NCI-H1092 treated with DMSO at 0.1 percent for 48 hours (cell line): ENCODE results near the gene ZNF445.
"Not testable (repeated sequence)": the region's sequence is repeated elsewhere in the genome, so short reads cannot be mapped to it uniquely, and the experiment has no call there.

Source experiments
- DNase-seq: peaks from one replicate; lab custom pipeline; 2025; lab: John Stamatoyannopoulos, UW

The ZNF445 gene

DNA sequence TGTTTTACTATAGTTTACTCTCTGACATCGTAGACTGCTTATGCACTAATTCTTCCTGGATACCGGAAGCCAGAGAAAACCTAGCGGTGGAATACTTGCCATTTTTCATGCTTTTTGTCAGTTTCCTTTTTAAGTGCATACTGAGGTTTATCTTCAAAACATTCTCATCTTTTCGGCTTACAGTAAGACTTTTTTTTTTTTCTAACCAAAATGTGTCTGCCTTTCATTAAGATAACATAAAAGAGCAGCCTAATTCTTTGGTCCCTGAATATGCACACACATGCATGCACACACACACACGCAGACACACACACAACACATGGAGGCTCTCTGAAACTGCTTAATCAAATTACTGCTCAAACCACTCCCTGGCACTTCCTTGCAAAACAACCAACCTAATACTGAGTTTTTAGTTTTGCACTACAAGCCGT, 1.3 kb downstream of the ZNF445 start:
- no peak for DNase-seq

DNA sequence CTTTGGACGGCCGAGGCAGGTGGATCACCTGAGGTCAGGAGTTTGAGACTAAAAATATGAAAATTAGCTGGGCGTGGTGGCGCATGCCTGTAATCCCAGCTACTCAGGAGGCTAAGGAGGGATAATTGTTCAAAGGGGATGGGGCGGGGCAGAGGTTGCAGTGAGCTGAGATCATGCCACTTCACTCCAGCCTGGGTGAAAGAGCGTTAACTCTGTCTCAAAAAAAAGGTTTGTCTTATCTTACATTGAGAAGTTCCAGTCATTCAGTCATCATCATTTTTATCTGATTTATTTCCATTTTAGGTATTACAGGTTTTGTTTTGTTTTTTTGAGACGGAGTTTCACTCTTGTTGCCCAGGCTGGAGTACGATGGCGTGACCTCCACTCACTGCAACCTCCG, 2.6 kb downstream of the ZNF445 start:
- not testable (repeated sequence) for DNase-seq

DNA sequence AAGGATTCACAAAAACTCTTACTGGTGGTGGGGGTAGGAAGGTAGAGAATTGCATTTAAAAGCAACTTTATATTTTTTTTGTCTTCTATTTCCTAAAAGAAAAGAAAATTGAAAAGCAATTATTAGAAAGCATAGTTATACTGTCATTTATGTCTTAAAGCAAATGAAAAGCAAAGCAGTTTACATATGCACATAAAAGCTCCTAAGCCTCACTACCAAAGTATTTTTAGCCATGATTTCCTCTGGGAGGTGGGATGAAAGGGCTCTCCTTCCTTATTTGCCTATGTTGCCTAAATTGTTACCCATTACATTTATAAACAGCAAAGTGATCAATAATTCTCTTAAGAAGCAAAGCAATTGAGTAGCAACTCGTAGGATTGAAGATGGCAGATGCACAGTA, 7.0 kb downstream of the ZNF445 start:
- no peak for DNase-seq

DNA sequence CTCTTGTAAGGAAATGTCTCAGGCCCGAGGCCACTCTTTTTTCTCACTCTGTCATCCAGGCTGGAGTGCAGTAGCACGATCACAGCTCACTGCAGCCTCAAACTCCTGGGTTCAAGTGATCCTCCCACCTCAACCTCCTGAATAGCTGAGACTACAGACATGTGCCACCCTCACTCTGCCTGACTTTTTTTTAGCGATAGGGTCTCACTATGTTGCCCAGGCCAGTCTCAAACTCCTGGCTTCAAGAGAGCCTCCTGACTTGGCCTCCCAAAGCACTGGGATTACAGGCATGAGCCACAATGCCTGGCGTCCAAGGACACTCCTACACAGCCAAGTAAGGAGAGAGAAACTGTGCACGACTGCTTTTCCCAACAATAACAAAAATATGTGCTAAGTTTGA, 7.6 kb downstream of the ZNF445 start:
- no peak for DNase-seq

DNA sequence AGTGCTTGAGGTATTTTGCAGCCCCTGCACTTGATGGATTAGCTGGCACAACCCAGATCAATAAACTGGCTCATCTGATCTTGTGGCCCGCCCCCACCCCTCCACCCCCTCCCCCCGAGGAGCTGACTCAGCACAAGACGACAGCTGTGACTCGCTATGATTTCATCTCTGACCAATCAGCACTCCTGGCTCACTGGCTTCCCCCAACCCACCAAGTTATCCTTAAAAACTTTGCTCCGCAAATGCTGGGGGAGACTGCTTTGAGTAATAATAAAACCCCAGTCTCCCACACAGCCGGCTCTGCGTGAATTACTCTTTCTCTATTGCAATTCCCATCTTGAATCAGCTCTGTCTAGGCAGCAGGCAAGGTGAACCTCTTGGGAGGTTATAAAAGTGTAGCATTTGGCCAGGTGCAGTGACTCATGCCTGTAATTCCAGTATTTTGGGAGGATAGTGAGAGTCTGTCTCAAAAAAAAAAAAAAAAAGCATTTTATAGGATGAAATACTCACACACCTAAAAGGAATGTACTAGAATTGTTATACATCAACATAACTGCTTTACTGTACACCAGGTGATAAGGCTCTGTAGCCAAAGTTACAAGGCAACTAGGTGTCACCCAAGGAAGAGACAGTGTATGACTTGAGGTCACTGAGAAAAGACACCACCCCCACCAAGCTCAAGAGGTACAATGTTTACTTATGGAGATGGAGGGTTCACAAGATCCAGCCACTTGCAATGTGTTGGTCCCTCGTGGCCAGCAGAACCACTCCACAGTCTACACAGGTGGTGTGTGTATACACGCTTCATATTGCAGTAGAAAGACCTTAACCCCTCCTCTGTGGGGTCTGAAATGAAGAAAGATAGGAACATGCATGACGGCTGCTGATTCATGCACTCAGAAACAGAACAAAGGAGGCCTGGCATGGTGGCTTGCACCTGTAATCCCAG, 8.6 kb downstream of the ZNF445 start:
- DNase-seq: no peak

DNA sequence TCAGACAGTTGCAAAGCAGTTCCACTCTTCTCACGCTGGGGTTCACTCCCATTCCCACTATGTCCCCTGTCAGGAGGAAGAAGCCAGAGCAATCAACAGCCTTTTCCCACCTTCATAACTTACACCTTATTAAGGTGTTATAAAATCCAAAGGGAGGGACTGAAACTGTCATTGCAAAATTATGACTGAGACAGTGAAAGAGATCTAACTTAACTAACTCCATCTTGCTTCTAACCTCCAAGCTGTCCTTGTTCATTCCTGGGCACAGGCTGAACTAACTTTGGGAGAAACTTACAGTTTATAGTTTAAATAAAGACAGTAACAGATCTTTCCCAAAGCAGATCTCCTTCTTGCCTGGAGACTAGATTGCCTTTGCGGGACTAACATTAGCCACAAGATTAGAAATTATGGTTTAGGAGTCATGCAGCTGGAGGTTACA, 9.4 kb downstream of the ZNF445 start:
- not testable (repeated sequence) for DNase-seq

DNA sequence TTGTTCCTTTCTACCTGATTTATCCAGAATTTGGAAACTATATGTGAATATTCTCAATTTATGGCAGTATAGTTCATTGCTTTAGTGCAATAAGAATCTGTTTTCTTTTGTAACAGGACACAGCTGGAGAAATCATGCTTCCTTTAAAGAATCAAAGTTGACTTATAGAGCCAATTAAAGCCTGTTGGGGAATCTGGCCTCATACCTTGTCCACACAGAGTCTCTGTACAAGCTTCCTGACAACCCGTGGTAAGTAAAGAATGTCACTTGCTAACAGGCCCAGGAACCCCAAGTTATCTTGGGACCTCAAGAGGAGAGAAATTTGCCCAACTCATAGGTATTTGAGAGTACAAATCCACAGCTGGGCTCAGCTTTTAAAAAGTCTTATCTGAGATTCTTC, 10.2 kb downstream of the ZNF445 start:
- DNase-seq: no peak

DNA sequence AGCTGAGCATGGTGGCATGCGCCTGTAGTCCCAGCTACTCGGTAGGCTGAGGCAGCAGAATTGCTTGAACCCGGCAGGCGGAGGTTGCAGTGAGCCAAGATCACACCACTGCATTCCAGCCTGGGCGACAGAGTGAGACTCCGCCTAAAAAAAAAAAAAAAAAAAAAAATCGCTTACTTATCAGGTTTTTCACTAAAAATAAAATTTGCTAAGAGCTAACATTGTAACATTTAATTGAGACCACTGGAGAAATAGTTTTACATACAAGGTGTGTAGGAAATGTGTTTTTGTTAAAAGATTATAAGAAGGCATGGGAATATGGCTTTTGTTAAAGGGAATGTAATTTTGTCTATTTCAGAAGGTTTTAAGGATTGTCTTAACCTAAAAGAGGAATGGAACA, 12.6 kb downstream of the ZNF445 start:
- DNase-seq: not testable (repeated sequence)

DNA sequence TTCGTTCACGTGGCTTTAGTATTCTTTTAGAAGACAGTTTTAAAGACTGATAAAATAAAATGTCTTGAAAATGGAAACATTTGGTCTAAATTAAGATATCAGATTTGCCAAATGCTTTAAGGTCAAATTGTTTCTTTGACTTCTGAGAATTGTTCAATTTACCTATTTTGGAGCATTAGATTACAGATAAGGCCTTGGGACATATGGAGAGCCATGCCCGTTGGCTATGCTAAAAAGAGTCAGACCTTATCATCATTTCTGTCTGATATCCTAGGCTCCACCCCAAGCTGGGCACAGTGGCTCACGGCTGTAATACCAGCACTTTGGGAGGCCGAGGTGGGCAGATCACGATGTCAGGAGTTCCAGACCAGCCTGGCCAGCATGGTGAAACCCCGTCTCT, 13.0 kb downstream of the ZNF445 start:
- no peak for DNase-seq

DNA sequence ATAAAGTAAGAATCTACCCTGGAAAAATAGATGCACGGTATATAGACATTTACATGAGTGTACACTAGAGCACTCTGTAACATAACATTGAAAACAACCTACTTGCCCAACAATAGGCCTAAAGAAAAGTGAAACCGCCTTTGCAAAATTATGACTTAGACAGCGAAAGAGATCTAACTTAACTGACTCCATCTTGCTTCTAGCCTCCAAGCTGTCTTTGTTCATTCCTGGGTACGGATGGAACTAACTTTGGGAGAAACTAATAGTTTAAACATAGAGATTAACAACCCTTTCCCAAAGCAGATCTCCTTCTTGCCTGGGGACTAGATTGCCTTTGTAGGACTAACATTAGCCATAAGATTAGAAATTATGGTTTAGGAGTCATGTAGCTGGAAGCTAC, 17.4 kb downstream of the ZNF445 start:
- not testable (repeated sequence) for DNase-seq

DNA sequence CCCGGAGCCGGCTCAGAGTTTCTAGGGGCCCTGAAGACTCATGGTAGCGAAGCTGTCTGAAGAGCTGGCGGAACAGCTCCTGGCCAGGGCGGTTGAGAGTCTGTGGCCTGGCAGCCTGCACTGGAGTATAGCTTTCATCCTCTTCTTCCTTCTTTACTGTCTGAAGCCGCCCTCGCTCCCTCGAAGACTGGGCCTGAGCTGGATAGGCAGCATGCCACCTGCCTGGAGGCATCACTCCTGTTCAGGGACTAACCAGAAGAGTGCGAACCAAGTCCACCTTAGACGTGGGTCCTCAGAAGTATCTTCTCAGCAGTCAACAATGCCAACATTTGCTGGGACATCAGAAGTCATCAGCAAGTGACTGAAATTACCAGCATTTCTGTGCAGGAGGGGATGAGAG, 22.2 kb downstream of the ZNF445 start:
- DNase-seq: no peak

DNA sequence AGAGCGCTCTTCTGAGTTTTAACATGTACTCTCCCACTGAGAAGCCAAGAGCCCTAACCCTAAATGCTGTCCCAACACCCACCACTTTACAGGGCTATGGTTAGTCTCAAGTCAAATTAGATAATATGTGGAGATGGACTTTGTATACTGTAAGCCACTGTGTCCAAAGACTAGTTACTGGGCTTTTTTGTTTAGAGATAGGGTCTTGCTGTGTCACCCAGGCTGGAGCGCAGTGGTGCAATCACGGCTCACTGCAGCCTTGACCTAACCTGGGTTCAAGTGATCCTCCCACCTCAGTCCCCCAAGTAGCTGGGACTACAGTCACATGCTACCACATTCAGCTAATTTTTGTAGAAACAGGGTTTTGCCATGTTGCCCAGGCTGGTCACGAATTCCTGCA, 23.2 kb downstream of the ZNF445 start:
- no peak for DNase-seq

DNA sequence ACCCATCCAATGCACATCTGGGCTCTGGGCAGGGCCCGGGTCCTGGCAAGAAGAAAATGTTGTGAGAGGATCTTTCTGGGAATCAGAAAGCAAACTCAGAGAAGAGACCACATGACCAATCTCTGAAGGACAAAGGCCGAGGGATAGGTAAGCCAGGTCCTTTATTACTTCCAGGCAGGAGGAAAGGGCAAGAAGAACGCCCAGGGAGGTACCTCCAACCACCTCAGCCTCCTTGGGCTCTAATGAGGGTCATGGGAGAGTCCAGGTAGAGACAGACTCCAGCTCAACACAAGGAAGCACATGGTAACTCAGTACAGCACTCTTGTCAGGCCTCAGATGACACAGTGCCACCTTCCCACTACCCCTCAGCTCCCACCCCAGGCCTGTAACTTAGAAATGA, 26.0 kb downstream of the ZNF445 start:
- no peak for DNase-seq

DNA sequence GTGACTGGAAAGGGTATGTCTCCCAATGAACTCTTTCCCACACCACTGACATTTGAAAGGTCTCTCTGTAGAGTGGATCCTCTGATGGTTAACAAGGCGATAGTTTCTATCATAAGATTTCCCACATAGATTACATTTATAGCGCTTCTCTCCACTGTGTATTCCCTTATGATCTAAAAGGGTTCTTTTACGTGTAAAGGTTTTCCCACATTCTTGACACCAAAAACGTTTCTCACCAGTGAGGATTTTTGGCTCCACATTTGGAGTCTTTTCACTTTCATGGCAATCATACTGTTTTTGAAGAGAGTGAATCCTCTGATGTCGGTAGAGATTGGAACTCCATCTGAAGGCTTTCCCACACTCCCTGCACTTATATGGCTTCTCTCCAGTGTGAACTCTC, 30.5 kb downstream of the ZNF445 start:
- DNase-seq: no peak

DNA sequence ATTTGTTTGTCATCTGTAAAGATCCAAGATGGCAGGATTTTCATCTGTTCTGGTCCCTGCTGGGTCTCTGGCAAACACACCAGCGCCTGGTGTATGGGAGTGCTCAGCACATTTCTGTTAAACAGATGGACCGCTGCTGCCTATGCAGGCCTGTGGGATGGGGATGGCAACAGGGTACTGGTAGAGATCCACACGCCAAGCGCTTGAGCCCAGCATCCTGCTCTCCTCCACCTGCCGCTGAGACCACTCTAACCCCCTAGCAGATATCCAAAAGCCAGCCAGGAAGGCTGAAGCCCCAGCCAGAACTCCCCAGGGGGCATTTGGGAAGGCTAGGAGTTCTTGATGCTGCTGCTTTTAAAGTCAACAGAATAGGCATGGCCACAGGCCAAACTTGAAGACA, 31.7 kb downstream of the ZNF445 start:
- no peak for DNase-seq

DNA sequence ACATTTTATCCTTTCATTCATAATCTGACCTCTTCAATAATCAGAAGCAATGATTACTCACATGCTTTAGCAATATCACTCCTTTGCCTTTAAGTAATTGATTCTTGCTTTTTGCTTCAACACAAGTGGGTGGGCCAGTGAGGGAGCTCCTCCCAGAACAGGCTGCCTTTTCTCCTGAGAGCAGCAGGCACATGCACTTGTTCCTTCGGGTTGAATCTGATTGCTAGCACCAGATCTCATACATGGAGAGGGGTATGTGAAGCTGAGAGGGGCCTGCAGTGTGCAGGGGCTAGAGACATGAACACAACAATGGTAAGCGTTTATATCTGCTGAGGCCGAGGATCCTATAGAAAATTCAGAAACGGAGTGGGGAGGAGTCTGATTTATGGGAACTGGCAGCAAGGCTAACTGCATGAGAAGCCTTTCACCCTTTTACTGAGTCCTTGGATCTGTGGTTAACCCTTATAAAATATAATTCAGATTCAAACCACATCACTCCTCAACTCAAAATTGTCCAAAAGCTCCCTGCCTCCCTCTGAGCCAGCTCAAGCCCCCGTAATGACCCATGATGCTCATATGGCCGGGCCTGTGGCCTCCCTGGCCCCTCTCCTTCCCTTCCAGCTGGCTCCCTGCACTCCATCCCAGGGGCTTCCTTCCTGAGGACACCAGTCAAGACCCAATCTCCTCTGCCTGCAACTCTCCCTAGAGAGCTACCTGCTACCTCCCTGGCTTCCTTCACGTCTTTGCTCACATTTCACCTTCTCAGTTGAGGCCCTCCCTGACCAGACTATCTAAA, 32.4 kb downstream of the ZNF445 start:
- no peak for DNase-seq

DNA sequence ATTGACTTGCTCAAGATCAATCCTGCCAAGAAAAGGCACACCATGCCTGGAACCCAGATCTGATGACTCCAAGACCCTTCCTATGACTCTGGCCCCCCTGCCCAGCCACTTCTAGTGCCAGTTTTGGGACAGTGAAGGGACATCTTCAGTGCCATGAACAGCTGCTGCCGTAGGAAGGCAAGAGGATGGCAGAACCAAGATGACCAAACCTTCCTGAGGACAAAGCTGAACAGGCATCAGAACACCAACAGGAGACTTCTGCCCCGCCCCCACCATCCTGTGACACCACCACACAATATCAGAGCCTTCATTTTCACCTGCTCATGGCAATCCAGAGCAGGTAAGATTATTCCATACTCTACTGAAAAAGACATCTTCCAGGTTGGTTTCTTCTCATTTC, 33.0 kb downstream of the ZNF445 start:
- no peak for DNase-seq

DNA sequence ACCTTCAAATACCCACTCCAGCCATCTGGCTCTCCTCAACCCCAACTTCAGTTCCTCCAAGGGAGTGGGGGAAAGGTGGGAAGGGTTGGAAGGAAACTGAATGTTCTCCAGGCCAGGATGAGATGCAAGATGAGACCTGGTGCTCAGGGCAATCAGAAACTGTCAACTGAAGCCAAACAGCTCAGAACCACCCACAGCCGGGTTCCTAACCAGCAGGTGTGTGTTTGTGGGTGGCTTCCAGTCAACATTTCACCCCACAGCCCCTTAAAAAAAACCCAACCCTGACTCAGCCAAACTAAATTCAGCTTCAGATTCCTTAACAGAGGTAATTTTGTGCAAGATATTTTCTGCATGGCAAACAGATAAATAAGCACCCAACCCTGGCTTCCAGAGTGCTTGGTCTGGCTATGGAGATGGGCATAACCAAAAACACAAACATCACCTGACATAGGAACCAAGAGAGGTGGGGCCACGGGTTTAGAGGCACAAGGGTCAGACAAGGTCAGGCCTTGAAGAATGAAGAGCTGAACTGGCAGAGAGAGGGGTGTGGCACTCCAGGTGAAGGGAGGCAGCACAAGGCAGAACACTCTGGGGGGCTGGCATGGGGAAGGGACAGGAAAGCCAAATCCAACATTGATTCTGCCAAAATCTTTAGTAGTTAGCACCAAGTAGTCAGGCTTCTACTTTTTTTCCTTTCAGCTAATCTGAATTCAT, 34.7 kb downstream of the ZNF445 start:
- no peak for DNase-seq

DNA sequence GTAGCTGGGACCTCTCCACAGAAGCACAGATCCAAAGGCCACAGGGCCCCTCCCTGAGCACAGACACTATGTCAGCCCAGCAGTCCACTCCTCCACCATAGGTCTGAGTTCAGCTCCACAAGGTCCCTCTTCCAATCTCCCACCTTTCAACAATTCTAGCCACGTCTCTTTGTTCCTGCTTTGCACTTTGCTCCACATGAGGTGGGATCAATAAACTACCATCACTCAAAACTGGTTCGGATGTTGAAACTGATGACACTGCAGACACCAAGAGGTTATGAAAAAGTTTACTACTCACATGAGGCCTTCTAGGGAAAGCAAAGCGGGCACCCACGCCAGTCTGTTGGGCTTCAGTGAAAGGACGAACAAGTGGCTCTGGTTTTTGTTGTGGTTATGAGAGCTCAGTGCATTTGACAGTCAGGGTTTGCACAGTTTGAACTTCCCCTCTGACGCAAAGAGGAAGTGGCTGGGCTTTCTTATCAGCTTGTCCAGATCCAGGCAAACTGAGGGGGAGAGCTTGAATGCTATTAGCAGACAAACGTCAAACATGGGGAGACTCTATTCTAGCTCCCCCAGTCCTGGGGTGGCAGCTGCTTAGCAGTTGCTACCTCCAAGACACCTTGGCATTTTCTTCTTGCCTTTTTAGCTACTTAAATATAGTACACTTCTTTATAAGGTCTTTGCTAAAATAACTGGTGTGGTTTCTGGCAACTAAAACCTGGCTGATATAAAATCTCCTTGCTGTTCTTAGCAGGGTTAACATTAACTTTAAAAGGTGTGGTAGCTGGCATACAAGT, 37.8 kb downstream of the ZNF445 start:
- DNase-seq: no peak

DNA sequence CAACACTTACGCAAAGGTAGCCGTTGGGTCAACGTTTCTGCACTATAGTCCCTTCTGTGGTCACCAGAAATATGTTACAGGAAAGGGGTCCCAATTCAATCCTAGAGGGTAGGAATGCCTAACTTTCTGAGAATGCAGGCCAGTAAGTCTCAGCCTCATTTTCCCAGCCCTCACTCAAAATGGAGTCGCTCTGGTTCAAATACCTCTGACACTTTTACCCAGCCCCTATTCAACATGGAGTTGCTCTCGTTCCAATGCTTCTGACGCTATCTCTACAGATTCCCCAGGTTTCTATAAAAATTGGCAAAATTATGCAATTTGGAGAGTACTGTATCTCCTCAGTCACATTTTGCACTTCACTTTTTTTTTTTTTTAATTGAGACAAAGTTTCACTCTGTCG, 39.7 kb downstream of the ZNF445 start:
- DNase-seq: no peak

DNA sequence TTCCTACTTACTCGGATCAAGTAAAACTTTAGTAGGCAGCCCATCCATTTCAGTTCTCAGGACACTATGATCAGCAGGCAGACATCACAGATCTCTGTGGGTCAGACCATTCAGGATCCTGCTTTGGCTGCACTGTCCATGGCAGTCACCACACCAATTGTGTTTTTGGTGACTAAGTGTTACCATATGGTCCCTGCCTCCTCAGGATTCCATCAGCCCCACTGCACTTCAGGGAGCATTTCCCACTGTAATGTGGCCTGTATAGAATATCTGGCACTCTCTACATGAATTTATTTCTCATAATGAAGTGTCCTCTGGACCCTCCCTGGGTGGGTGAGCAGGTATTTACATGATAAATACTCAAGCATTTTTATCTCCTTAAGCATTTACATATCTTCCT, 41.3 kb downstream of the ZNF445 start:
- no peak for DNase-seq
